HepG2 (cell line): ENCODE data around the gene SLC35B2. TPM values are rescaled to one million over a fixed set of nuclear protein-coding genes. Genes with fewer than 3 reads are reported as not detected.

Experiments used
- ATF2 ChIP-seq: sonication (generic); formaldehyde crosslinking; IDR thresholded peaks from 2 replicates; pipeline ENCODE4 v1.4.0; 2020; ENCODE audit warnings: missing genetic modification reagents
- BATF2 ChIP-seq: sonication (generic); formaldehyde crosslinking; IDR thresholded peaks from 2 replicates; pipeline ENCODE4 v1.8.0; 2022; ENCODE audit warnings: mild to moderate bottlenecking, missing genetic modification reagents, moderate library complexity
- CHD4 ChIP-seq: fragments of 200-600 bp; sonication (generic); IDR thresholded peaks from 2 replicates; pipeline ENCODE4 v1.7.0; 2017; ENCODE audit warnings: mild to moderate bottlenecking, low read length, borderline replicate concordance
- EZH2 ChIP-seq: conservative IDR thresholded peaks from 2 replicates; pipeline ENCODE4 v1.6.1; 2012; ENCODE audit warnings: mild to moderate bottlenecking, low read depth, low read length, moderate library complexity
- FOXO1 ChIP-seq: sonication (generic); formaldehyde crosslinking; IDR thresholded peaks from 2 replicates; pipeline ENCODE4 v1.4.0; 2020; ENCODE audit warnings: missing genetic modification reagents
- MLLT10 ChIP-seq: sonication (generic); formaldehyde crosslinking; IDR thresholded peaks from 2 replicates; pipeline ENCODE4 v1.4.0; 2020; ENCODE audit warnings: missing genetic modification reagents
- MTF2 ChIP-seq: sonication (generic); formaldehyde crosslinking; IDR thresholded peaks from 2 replicates; pipeline ENCODE4 v1.5.0; 2020; ENCODE audit warnings: missing genetic modification reagents, borderline replicate concordance
- PAWR ChIP-seq: sonication (generic); formaldehyde crosslinking; IDR thresholded peaks from 2 replicates; pipeline ENCODE4 v1.4.0; 2020; ENCODE audit warnings: missing genetic modification reagents, mild to moderate bottlenecking, borderline replicate concordance
- POLR2AphosphoS2 ChIP-seq: IDR thresholded peaks from 2 replicates; pipeline ENCODE4 v1.6.1; 2011; ENCODE audit warnings: low read depth, low read length, improper control_type of control experiment
- RXRB ChIP-seq: IDR thresholded peaks from 2 replicates; pipeline ENCODE4 v1.6.1; 2016; ENCODE audit warnings: borderline replicate concordance, missing genetic modification reagents, missing compliant biosample characterization
- SALL2 ChIP-seq: sonication (generic); formaldehyde crosslinking; IDR thresholded peaks from 2 replicates; pipeline ENCODE4 v1.8.1; 2023; ENCODE audit warnings: mild to moderate bottlenecking, missing genetic modification reagents, inconsistent platforms
- SNAPC5 ChIP-seq: sonication (generic); formaldehyde crosslinking; IDR thresholded peaks from 2 replicates; pipeline ENCODE4 v1.8.1; 2023; ENCODE audit warnings: mild to moderate bottlenecking, missing genetic modification reagents, borderline replicate concordance
- SRSF1 ChIP-seq: fragments of 200-400 bp; formaldehyde crosslinking; optimal IDR thresholded peaks from 2 replicates; pipeline ENCODE3; 2017; ENCODE audit warnings: mild to moderate bottlenecking, low read depth, low read length, moderate library complexity
- SRY ChIP-seq: sonication (generic); formaldehyde crosslinking; IDR thresholded peaks from 2 replicates; pipeline ENCODE4 v1.8.0; 2022; ENCODE audit warnings: mild to moderate bottlenecking, missing genetic modification reagents
- TEAD2 ChIP-seq: sonication (generic); formaldehyde crosslinking; IDR thresholded peaks from 2 replicates; pipeline ENCODE4 v1.9.0; 2021; ENCODE audit warnings: missing genetic modification reagents
- THRA ChIP-seq: sonication (generic); formaldehyde crosslinking; IDR thresholded peaks from 2 replicates; pipeline ENCODE4 v1.4.0; 2020; ENCODE audit warnings: missing genetic modification reagents, borderline replicate concordance
- TP53 ChIP-seq: sonication (generic); formaldehyde crosslinking; conservative IDR thresholded peaks from 2 replicates; pipeline ENCODE4 v1.4.0; 2020; ENCODE audit warnings: missing genetic modification reagents
- ZBTB1 ChIP-seq: sonication (generic); formaldehyde crosslinking; IDR thresholded peaks from 2 replicates; pipeline ENCODE4 v1.4.0; 2020; ENCODE audit warnings: missing genetic modification reagents, borderline replicate concordance
- ZNF331 ChIP-seq: sonication (generic); formaldehyde crosslinking; IDR thresholded peaks from 2 replicates; pipeline ENCODE4 v1.4.0; 2020; ENCODE audit warnings: missing genetic modification reagents
- ZNF34 ChIP-seq: sonication (generic); formaldehyde crosslinking; IDR thresholded peaks from 2 replicates; pipeline ENCODE4 v1.4.0; 2020; ENCODE audit warnings: mild to moderate bottlenecking, missing genetic modification reagents, borderline replicate concordance
- ZNF431 ChIP-seq: sonication (generic); formaldehyde crosslinking; IDR thresholded peaks from 2 replicates; pipeline ENCODE4 v1.9.0; 2022; ENCODE audit warnings: missing genetic modification reagents, low read depth, mild to moderate bottlenecking, borderline replicate concordance
- ZNF451 ChIP-seq: sonication (generic); formaldehyde crosslinking; IDR thresholded peaks from 2 replicates; pipeline ENCODE4 v1.5.0; 2020; ENCODE audit warnings: mild to moderate bottlenecking, missing genetic modification reagents
- ZNF484 ChIP-seq: sonication (generic); formaldehyde crosslinking; IDR thresholded peaks from 2 replicates; pipeline ENCODE4 v1.5.1; 2020; ENCODE audit warnings: mild to moderate bottlenecking, low read depth, missing genetic modification reagents, borderline replicate concordance
- ZNF639 ChIP-seq: conservative IDR thresholded peaks from 2 replicates; pipeline ENCODE4 v1.6.1; 2018; ENCODE audit warnings: missing genetic modification reagents
- ZNF652 ChIP-seq: IDR thresholded peaks from 2 replicates; pipeline ENCODE4 v1.6.1; 2016; ENCODE audit warnings: low read depth, borderline replicate concordance
- ZSCAN25 ChIP-seq: sonication (generic); formaldehyde crosslinking; IDR thresholded peaks from 2 replicates; pipeline ENCODE4 v1.8.0; 2022; ENCODE audit warnings: mild to moderate bottlenecking, missing genetic modification reagents
- polyA plus RNA-seq, 8 experiments: library from polyadenylated mRNA; depleted of rRNA in 3 of 8; stranded (reverse) in 7 of 8; unstranded in 1 of 8; fragments of >200 nt; fragmentation: Illumina TruSeq in 4 of 8; extraction: Trizol in 4 of 8; gene quantifications; 2 replicates each; pipeline versions ENCODE4 v1.2.1 to v1.2.3, GENCODE V29; 2011 to 2016; ENCODE audit warnings: low read depth in 4 of 8, missing spikeins in 1 of 8, mixed read lengths in 1 of 8; ENCODE audit not compliant: insufficient read depth in 1 of 8
- total RNA-seq, 5 experiments: library from RNA; depleted of rRNA; stranded (reverse); fragments of >200 nt; fragmentation: Illumina TruSeq; extraction: Trizol; gene quantifications; 2 replicates each; pipeline ENCODE4 v1.2.3, GENCODE V29; 2016; ENCODE audit warnings: low read depth in 1 of 5

The SLC35B2 gene
- total and polyA plus RNA-seq, 2 of the 13 experiments (the other 11 are each of a cell fraction or from before 2014, with no cell fraction given): 61.1 to 148 TPM

- TF ChIP-seq FOXO1 (CRISPR knock-in tag): no peak
- peak; percentile 19 for TF ChIP-seq SRSF1
- no peak; the same call in 1 of the 2 replicates for TF ChIP-seq ZNF431
- peak; percentile 93 for TF ChIP-seq SRY (CRISPR knock-in tag)
- no peak for TF ChIP-seq EZH2
- peak; percentile 85 for TF ChIP-seq TP53 (CRISPR knock-in tag)
- TF ChIP-seq SNAPC5 (CRISPR knock-in tag): no peak
- TF ChIP-seq BATF2 (CRISPR knock-in tag): no peak
- peak; percentile 94 for TF ChIP-seq SALL2 (CRISPR knock-in tag)
- TF ChIP-seq ATF2: peak; percentile 93
- peak; percentile 63; the same call in 1 of the 2 replicates for TF ChIP-seq THRA (CRISPR knock-in tag)
- TF ChIP-seq ZBTB1 (CRISPR knock-in tag): 0 out of 2 replicates have a peak, but pooled peaks have one; percentile 58
- TF ChIP-seq ZNF331 (CRISPR knock-in tag): peak; percentile 59
- TF ChIP-seq RXRB (CRISPR knock-in tag): peak; percentile 70
- peak; percentile 7; the same call in 1 of the 2 replicates for TF ChIP-seq ZNF639 (CRISPR knock-in tag)
- 0 out of 2 replicates have a peak, but pooled peaks have one; percentile 68 for TF ChIP-seq MLLT10 (CRISPR knock-in tag)
- TF ChIP-seq ZNF652 (CRISPR knock-in tag): peak; percentile 57
- TF ChIP-seq PAWR (CRISPR knock-in tag): no peak
- TF ChIP-seq TEAD2 (CRISPR knock-in tag): peak; percentile 92
- TF ChIP-seq CHD4: 0 out of 2 replicates have a peak, but pooled peaks have one; percentile 31
- peak; percentile 56; the same call in 1 of the 2 replicates for TF ChIP-seq ZNF34 (CRISPR knock-in tag)
- TF ChIP-seq ZSCAN25 (CRISPR knock-in tag): peak; percentile 45; the same call in 1 of the 2 replicates
- TF ChIP-seq ZNF484: no peak
- TF ChIP-seq POLR2AphosphoS2: peak; percentile 99
- TF ChIP-seq ZNF451 (CRISPR knock-in tag): no peak
- no peak; the same call in 1 of the 2 replicates for TF ChIP-seq MTF2 (CRISPR knock-in tag)
Measured at GRCh38 chr6:44246663-44247337, 10.5 kb downstream of the SLC35B2 start, which contains the start of gene HSP90AB1 (continued).
